GM12874 (cell line): ENCODE results near the gene RYR3.

Experiments used
- CTCF ChIP-seq: IDR thresholded peaks from 2 replicates; pipeline ENCODE4 v1.5.1; 2011; ENCODE audit warnings: low read depth, mild to moderate bottlenecking, control low read depth, low read length, moderate library complexity; ENCODE audit not compliant: insufficient read depth

RYR3 gene

GRCh38 chr15:33825453-33825852, 514.7 kb downstream of the RYR3 start:
- no peak for TF ChIP-seq CTCF

GRCh38 chr15:33826201-33826600, 515.4 kb downstream of the RYR3 start:
- no peak for TF ChIP-seq CTCF

- TF ChIP-seq CTCF, result no peak
Measured at GRCh38 chr15:33830351-33830750, 519.6 kb downstream of the RYR3 start.

GRCh38 chr15:33831646-33832045, 520.9 kb downstream of the RYR3 start:
- no peak for TF ChIP-seq CTCF

GRCh38 chr15:33834892-33835743, 524.4 kb downstream of the RYR3 start:
- TF ChIP-seq CTCF, result no peak

- TF ChIP-seq CTCF, result no peak
Measured at GRCh38 chr15:33837294-33837693, 526.5 kb downstream of the RYR3 start.

GRCh38 chr15:33839540-33839939, 528.8 kb downstream of the RYR3 start:
- TF ChIP-seq CTCF, result no peak
